Mucosa of descending colon (tissue), 3 donors: ENCODE results near the gene ARHGAP29. TPM values are rescaled to one million over a fixed set of nuclear protein-coding genes. Genes with fewer than 3 reads are reported as not detected.
"Not testable (repeated sequence)": the region's sequence is repeated elsewhere in the genome, so short reads cannot be mapped to it uniquely, and the experiment has no call there.

Source experiments
- ATAC-seq: fragments of 200-7000 bp; cut with Tn5 transposase; one replicate; pipeline ENCODE4 v1.9.1; 2020; ENCODE audit warnings: mild to moderate bottlenecking, moderate library complexity
- DNase-seq, 3 donors: peaks; one replicate each; pipeline ENCODE4 v3.0.0-alpha.2; 2020
- H3K36me3 ChIP-seq: fragments of 200-600 bp; one replicate; pipeline ENCODE4 v1.8.0; 2021; ENCODE audit warnings: low read depth, mild to moderate bottlenecking
- H3K4me1 ChIP-seq: fragments of 200-600 bp; one replicate; pipeline ENCODE4 v1.8.0; 2021; ENCODE audit warnings: low read depth, mild to moderate bottlenecking
- H3K4me3 ChIP-seq: fragments of 200-600 bp; one replicate; pipeline ENCODE4 v1.8.0; 2021; ENCODE audit warnings: mild to moderate bottlenecking
- H3K9me3 ChIP-seq: fragments of 200-600 bp; one replicate; pipeline ENCODE4 v1.8.0; 2021; ENCODE audit warnings: mild to moderate bottlenecking
- CTCF ChIP-seq: fragments of 200-600 bp; IDR thresholded peaks from one replicate; pipeline ENCODE4 v1.8.0; 2022; ENCODE audit warnings: antibody characterized with exemption, mild to moderate bottlenecking
- intact Hi-C, 2 donors: fragments of 100-400 bp; cut with DNase I in 1 of 2; cut with micrococcal nuclease in 1 of 2; formaldehyde crosslinking; loops; one replicate each; pipeline versions ENCODE4 v1.11.0 to v1.11.1; 2022; cut with DNase I, micrococcal nuclease
- total RNA-seq, 3 donors: library from RNA; stranded (reverse); fragmentation: NEBNext Ultra II Directional in 2 of 3; extraction: Animal tissue kit (Norgen Biotek cat#: 25700) in 2 of 3; gene quantifications; one replicate each; pipeline versions ENCODE4 v1.2.1 to v1.2.4, GENCODE V29; 2021 to 2023
- donor health status: DM: no; HTN: no; CAD: no; lungs with moderate emphysema.
- donor health status: DM: no; HTN: no; CAD: no.
- donor health status: DM: no; HTN: yes; CAD: no.

Gene ARHGAP29
- total RNA-seq, 3 donors from 2014 or later: 2.6 to 11.9 (median 6.7) TPM

- Histone ChIP-seq H3K4me1 (no peaks in the 10 kb centered on the region), H3K4me3 (no peak overlapping the region), H3K9me3 (no peaks in the 10 kb centered on the region), H3K36me3 (no peaks in the 10 kb centered on the region)
- no peak for TF ChIP-seq CTCF
- ATAC-seq (no peak), DNase-seq (no peak)
- intact Hi-C loops: no loop called here
Measured at GRCh38 chr1:94169126-94169525, 68.3 kb downstream of the ARHGAP29 start.

GRCh38 chr1:94165843-94166242 is 71.5 kb downstream of the ARHGAP29 start:
- intact Hi-C loops: no loop called here
- no peak for DNase-seq
- H3K4me3 ChIP-seq: no peak overlapping the region
- no peak for ATAC-seq
- H3K4me1 ChIP-seq: no peaks in the 10 kb centered on the region
- no peak for TF ChIP-seq CTCF
- H3K36me3 ChIP-seq: no peaks in the 10 kb centered on the region
- no peaks in the 10 kb centered on the region for H3K9me3 ChIP-seq

DNA sequence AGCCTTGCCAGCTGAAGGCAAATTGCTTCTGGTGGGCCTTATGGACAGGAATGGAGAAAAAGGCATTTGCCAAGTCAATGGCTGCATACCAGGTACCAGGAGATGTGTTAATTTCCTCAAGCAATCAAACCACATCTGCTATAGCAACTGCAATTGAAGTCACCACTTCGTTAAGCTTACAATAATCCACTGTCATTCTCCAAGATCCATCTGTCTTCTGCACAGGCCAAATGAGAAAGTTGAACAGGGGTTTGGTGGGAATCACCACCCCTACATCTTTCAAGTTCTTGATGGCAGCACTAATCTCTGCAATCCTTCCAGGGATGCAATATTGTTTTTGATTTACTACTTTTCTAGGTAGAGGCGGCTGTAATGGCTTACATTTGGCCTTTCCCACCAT is 72.5 kb downstream of the ARHGAP29 start:
- DNase-seq, H3K4me3 ChIP-seq, ATAC-seq, H3K9me3 ChIP-seq, H3K36me3 ChIP-seq, intact Hi-C loops, H3K4me1 ChIP-seq: not testable (repeated sequence)

DNA sequence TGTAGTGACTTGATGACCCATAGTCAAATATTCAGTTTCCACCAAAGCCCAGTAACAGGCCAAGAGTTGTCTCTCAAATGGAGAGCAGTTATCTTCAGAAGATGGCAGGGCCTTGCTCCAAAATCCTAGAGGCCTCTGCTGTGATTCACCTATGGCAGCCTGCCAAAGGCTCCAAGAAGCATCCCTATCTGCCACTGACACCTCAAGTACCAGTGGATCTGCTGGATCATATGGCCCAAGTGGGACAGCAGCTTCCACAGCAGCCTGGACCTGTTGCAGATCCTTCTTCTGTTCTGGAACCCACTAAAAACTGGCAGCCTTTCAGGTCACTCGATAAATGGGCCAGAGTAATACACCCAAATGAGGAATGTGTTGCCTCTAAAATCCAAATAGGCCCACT is 73.3 kb downstream of the ARHGAP29 start:
- H3K4me3 ChIP-seq, H3K36me3 ChIP-seq, intact Hi-C loops, ATAC-seq, H3K4me1 ChIP-seq, H3K9me3 ChIP-seq, DNase-seq: not testable (repeated sequence)

DNA sequence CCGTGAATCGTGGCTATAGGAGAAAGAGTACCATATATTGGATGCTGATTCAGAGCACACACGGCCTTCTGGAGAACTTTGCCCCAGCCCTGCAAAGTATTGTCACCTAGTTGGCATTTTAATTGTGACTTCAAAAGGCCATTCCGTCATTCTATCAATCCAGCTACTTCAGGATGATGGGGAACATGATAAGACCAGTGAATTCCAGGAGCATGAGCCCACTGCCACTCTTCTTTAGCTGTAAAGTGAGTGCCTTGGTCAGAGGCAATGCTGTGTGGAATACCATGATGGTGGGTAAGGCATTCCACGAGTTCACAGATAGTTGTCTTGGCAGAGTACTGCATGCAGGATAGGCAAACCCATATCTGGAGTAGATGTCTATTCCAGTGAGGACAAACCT is 74.1 kb downstream of the ARHGAP29 start:
- ATAC-seq, H3K36me3 ChIP-seq, intact Hi-C loops: not testable (repeated sequence)

GRCh38 chr1:94160811-94161210 is 76.6 kb downstream of the ARHGAP29 start:
- DNase-seq (no peak), ATAC-seq (no peak)
- Histone ChIP-seq H3K9me3 (no peaks in the 10 kb centered on the region), H3K4me1 (no peaks in the 10 kb centered on the region), H3K36me3 (no peaks in the 10 kb centered on the region), H3K4me3 (no peak overlapping the region)
- TF ChIP-seq CTCF: no peak
- intact Hi-C loops: no loop called here

More for the DNA sequence above, 74.1 kb downstream of the ARHGAP29 start:
- DNase-seq, H3K4me1 ChIP-seq, H3K4me3 ChIP-seq, H3K9me3 ChIP-seq: not testable (repeated sequence)

DNA sequence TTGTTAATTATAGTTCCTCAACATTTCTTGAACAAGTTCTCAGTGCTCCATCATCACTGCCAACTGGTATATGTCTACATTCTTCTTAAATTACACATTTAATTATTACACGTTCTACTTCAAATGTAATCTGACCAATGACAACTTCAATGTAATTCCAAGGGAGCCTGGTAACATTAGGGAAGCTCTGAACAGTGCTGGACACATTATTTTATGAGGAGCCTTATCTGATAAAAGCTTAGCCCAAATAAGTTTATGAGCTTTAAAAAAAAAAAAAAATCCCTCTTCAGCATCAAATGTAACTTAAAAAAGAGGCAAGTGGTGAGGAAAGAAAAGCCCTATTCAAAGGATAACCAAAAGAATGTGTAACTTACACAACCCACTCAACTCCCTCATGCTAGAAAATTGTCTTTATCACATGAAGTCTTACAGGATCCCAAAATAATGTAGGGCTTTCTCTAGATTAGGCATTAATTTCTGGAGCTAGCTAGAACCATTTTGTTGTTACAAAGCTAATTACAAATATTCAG is 81.2 kb downstream of the ARHGAP29 start:
- Histone ChIP-seq H3K9me3 (no peaks in the 10 kb centered on the region), H3K36me3 (no peaks in the 10 kb centered on the region), H3K4me1 (no peaks in the 10 kb centered on the region), H3K4me3 (no peak overlapping the region)
- intact Hi-C loops: no loop called here
- ATAC-seq (no peak), DNase-seq (no peak)
- TF ChIP-seq CTCF: no peak
